HG02970 (cell line): Measurements from ENCODE around the gene EDN2.

Experiments used
- ATAC-seq: cut with Tn5 transposase; IDR thresholded peaks from one replicate; pipeline ENCODE4 v1.9.1; 2021; ENCODE audit warnings: mild to moderate bottlenecking, moderate library complexity, moderate number of reproducible peaks; ENCODE audit not compliant: unreplicated experiment, low FRiP score

The EDN2 gene

GRCh38 chr1:41468122-41468762 is 16.2 kb downstream of the EDN2 start:
- no peak for ATAC-seq

- no peak for ATAC-seq
These were observed 16.8 kb downstream of the EDN2 start for GRCh38 chr1:41467673-41468072.

DNA sequence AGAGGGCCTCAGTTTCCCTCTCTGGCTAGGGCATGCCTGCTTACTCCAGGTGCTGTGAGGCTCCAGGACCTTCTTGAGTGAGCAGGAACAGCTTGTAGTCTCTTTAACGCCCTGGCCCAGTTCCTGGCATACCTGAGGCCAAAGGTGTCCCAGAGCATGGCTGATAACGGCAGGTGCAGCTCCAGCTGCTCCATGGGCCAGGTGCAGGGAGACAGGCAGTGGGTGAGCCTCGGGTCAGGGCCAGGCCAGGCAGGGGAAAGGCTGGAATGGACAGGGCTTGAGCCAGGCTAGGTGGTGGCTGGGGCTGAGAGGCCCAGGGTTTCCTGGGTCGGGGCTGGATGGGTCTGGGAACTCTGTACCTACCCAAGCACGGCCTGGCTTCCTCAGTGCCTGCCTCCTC is 18.3 kb downstream of the EDN2 start:
- no peak for ATAC-seq

- ATAC-seq, result no peak
These were observed 18.7 kb downstream of the EDN2 start for GRCh38 chr1:41465741-41466140.

GRCh38 chr1:41464885-41465284 is 19.6 kb downstream of the EDN2 start:
- ATAC-seq, result no peak

GRCh38 chr1:41463516-41463915 is 21.0 kb downstream of the EDN2 start:
- no peak for ATAC-seq

GRCh38 chr1:41462680-41463004 is 21.8 kb downstream of the EDN2 start:
- ATAC-seq, result no peak

DNA sequence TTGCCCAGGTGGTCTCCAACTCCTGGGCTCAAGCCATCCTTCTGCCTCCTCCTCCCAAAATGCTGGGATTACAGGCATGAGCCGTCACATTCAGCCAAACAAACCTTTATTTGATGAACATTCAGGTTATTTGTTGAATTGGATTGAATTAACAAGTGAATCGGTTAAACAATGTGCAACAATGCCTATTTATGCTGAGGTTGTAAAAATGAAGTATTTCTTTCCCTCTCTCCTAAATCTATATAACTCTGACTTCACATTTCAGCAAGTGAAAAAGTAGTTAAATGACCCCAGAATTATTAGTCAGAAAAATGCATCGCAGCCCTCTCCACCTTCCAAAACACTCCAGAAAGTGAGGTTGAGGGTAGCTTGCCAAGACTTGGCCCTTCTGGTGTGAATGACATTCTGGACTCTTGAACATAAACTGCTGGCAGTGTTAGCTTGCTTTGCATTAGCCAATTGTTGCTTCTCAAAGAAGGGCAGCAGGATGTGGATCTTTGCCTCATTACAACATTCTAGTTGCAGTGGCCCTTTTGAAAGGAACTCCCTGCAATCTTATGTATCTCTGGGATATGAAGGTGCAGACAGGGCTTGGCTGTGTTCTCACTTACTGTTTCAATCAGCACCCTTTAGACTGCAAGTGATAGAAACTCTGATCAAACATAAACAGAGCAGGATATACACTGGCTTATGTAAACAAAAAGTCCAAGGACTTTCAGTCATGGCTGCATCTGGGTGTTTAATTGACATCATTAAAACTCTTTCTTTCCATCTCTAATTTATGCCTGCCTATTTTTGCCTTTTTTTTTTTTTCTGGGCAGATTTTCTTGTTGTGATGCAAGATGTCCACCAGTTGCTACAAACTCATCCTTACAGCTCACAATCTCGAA is 22.4 kb downstream of the EDN2 start:
- ATAC-seq, result no peak

GRCh38 chr1:41456847-41457540 is 27.5 kb downstream of the EDN2 start:
- ATAC-seq, result no peak

DNA sequence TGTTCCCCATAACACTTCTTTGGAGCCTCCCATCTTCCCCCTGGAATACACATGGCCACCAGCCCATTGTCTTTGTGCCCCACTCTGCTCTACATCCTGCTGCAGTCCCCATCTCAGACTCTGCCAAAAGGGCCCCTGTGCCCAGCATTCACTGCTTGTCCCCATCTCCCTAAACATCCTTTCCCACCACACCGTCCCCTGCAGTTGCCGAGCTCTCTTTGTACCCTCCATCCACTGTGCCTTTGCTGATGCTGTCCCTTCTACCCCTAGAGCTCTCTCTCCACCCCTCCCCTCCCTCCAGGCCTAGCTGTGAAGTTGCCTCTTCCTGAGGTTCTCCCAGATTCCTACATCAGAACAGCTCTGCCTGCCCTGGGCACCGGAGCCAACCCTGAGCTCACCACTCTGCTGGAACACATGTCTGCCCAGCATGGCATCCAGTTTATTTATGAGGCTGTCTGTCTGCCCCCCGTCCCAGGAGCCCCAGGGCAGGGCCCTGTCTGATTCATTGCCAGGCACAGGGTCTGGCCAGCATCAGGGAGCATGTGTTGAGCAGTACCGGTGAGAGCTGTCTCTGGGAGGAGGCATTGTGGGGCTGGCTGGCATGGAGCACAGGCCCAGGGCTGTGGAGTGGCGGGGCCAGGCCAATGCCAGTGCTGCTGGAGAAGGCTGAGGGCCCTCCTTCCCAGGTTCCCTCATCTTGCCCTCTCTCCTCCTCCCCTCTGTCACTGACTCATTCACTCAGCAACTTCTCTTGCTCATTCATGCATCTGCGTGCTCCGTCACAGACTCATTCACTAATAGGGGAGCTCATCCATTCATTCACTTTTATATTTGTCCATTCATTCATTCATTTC is 28.8 kb downstream of the EDN2 start:
- ATAC-seq, result no peak

DNA sequence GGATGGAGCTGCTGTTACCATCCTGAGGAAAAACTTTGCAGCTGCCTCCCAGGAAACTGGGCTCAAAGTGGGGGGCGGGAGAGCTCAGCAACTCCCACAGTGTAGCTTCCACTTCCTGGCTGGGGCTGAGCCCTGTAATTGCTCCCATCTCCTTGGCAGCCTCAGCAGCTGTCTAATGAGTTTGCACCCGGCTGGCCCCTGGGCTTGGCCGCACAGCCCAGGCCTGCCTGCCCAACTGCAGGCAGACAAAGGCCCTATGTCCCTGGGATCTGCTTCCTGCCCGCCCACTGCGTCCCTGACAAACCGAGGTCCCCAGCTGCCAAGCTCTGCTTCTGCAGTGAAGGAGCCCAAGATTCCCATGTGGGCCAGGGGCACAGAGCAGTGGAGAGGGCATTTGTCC is 30.1 kb downstream of the EDN2 start:
- ATAC-seq, result no peak

GRCh38 chr1:41452704-41453290 is 31.7 kb downstream of the EDN2 start:
- no peak for ATAC-seq

DNA sequence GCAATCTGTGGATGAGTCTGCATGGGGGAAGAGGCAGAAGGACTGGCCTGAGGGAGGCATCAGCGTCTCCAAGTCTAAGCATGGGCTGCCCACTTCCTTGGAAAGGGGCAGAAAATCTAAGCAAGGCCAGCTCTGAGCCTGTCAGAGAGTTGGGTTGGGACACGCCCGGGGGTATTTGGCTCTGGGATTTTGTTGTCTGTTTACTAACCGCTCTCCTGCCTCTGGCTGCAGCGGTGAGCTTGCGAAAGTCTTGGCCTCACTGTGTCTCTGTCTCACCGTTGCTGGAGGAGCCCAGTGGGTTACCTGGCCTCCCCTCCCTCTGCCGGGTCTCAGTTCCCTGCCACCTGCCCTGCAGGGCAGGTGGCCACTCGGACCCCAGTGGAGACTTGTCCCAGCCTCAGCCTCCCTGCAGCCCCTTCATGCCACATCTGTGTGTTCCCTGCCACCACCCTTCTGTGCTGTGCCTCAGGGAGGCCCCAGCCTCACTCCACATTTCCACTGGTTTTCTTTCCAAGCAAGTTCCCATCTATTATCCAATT is 33.7 kb downstream of the EDN2 start:
- ATAC-seq, result no peak

DNA sequence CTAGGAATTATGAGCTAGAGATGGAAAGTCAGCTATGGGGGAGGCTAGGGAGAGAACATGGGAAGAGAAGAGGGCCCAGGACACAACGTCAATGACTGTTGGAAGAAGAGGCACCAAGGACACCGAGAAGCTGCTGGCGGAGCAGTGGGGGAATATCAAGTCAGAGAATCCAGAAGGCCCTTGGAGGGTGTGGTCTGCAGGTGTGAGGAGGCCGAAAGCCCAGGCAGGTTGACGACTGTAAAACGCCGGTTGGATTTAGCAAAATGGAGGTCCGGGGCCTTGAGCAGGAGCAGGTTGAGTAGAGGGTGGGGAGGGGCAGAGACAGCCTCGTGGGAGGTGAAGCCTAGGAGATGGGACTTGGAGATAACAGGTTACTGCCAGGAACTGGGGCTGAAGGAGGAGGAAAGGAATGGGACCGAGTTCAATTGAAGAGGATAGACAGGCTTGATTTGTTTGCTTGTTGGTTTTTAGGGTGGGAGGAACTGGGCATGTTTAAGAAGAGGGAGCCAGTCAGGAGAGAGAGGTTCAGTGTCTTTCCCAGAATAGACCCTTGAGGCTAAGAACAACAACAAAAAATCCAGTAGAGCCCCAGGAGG is 35.1 kb downstream of the EDN2 start:
- ATAC-seq, result no peak

GRCh38 chr1:41448821-41449220 is 35.7 kb downstream of the EDN2 start:
- no peak for ATAC-seq

GRCh38 chr1:41447995-41448770 is 36.3 kb downstream of the EDN2 start:
- no peak for ATAC-seq

DNA sequence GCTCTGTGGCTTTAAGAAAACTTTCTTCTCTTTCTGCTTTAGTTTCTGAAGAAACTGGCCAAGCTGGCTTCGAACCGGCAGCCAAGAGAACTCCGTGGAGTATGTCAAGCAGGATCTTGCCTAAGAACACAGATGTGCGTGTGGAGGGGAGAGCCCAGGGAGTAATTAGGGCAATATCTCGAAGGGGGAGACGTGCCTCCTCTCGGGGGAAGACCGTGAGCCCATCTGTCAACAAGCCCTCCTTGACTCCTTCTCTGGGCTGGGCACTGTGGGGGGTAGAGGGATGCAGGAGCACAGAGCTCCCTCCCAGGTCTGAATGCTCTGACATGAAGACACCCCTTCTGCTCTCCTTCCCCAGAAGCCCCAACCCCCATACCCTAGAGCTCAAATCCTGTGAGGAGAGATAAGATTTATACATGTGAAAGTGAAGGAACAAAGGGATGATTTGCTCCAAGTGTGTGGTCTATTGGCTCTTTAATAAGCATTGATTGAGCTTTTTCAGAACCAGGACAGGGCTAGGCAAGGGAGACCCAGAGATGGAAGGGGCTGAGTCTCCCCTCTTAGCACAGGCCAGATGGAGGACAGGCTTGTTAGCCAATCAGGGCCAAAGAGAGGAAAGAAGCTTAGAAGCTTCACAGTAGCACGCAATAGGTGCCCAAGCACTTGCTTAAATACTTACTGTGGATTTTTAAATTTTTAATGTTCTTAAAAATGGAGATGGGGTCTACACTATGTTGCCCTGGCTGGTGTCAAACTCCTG is 37.5 kb downstream of the EDN2 start:
- ATAC-seq, result no peak

DNA sequence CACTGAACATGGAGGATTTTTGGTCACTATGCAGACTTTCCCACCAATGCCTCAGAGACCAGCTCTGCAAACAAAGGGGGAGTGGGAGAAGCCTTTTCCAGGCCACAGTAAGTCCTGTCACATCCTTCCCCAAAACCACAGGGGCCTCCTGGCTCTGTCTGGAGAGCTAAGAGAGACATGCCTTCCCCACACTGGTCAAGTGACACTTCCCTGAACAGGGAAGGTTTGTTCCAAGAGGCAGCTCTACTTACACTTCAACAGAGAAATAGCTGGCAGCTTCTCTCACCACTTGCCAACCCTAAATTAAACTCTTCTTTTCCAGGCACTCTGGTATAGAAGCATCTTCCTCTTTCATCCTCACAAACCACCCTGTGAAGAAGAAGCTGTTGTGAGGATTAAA is 39.7 kb downstream of the EDN2 start:
- ATAC-seq, result no peak
